GM12864 (cell line): ENCODE measurements around the gene KMT2C.

Source experiments
- DNase-seq: peaks from one replicate; pipeline ENCODE4 v3.0.0-alpha.2; 2011; ENCODE audit warnings: low read depth
- H3K4me3 ChIP-seq: 2 replicates; pipeline ENCODE4 v1.5.1; 2011; ENCODE audit warnings: mild to moderate bottlenecking, low read depth, low read length, control low read depth
- CTCF ChIP-seq: IDR thresholded peaks from 2 replicates; pipeline ENCODE4 v1.5.1; 2011; ENCODE audit warnings: low read depth, mild to moderate bottlenecking, moderate library complexity, low read length, control low read depth, inconsistent platforms; ENCODE audit errors: missing control alignments

KMT2C gene

DNA sequence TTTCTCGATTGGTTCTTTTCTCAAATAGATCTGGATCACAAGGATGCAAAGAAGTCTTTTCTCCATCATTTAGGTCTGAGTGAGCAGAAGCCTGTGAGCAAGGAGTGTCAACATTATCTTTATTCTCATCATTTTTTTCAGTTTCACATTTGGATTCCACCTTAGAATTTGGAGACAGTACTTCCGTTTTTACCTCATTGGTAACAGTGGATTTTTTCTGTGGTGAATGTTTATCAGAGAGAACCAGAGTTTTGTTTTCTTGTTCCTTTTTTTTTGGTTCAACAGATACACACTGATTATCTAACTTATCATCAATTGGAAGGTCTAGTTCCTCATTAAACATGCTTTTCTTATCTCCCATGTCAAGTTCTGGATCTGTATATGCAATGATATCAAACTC lies 259.0 kb downstream of the KMT2C start:
- no peak for TF ChIP-seq CTCF
- no peak overlapping the region for H3K4me3 ChIP-seq
- DNase-seq: no peak

- DNase-seq: no peak
- no peak for TF ChIP-seq CTCF
- no peak overlapping the region for H3K4me3 ChIP-seq
These were observed 262.3 kb downstream of the KMT2C start for GRCh38 chr7:152173372-152174070.

- no peak for DNase-seq
- no peak for TF ChIP-seq CTCF
These were observed 273.5 kb downstream of the KMT2C start for GRCh38 chr7:152162287-152162686.

DNA sequence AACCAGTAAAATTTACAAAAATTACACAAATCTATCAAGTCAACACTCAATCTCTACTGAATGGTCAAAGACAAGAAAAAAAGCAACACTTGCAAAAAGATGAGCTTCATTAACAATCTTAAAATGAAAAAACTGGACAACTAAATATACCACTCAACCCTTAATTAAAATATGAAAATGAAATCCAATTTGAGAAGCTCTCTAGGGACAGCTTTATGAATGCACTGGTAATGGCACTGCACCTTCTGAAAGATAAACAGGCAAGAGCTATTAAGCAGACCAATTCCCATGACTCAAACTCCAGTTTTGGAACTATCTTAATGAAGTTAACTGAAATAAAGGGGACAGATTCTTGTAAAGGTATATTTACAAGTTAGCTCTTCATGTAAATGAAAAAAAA lies 274.6 kb downstream of the KMT2C start:
- no peak for TF ChIP-seq CTCF
- H3K4me3 ChIP-seq: no peak overlapping the region
- no peak for DNase-seq

More at GRCh38 chr7:152162287-152162686, 273.5 kb downstream of the KMT2C start:
- no peak overlapping the region for H3K4me3 ChIP-seq

GRCh38 chr7:152158801-152159587 lies 276.8 kb downstream of the KMT2C start:
- peak overlapping the region; percentile 36 for H3K4me3 ChIP-seq
- no peak for TF ChIP-seq CTCF
- DNase-seq: peak; percentile 89

DNA sequence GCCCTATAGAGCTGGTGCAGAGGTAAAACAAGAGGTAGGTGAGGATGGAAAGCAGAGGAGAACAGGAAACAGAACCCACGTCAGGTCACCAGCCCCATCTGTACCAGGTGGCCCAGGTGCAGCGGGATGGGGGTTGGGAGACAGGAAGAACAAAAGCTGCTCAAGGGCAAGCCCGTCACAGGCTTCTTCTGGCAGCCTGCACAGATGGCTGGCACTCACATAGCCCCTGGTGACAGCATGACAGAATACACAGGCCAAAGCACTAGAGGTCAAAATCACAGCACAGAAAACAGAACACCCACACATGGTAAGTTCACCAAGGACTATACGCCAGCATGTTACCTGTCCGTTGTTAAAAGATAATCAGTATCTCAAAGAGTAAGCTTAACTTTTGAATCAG lies 283.5 kb downstream of the KMT2C start:
- no peak for TF ChIP-seq CTCF
- no peak for DNase-seq
- H3K4me3 ChIP-seq: no peak overlapping the region
